OCI-LY1 (cell line): ENCODE results near the gene SENP5.
"Not testable (repeated sequence)": the region's sequence is repeated elsewhere in the genome, so short reads cannot be mapped to it uniquely, and the experiment has no call there.

Experiments used
- CTCF ChIP-seq: fragments of 200-600 bp; sonication (generic), shearing (Covaris generic); IDR thresholded peaks from 2 replicates; pipeline ENCODE4 v1.5.1; 2017; ENCODE audit warnings: mild to moderate bottlenecking, antibody characterized with exemption, low read length, moderate library complexity, mixed read lengths
- EZH2 ChIP-seq: fragments of 200-600 bp; sonication (generic), shearing (Covaris generic); IDR thresholded peaks from 2 replicates; pipeline ENCODE4 v1.8.0; 2017; ENCODE audit warnings: borderline replicate concordance, mixed run types, mild to moderate bottlenecking, antibody characterized with exemption, low read length, moderate library complexity, mixed read lengths

DNA sequence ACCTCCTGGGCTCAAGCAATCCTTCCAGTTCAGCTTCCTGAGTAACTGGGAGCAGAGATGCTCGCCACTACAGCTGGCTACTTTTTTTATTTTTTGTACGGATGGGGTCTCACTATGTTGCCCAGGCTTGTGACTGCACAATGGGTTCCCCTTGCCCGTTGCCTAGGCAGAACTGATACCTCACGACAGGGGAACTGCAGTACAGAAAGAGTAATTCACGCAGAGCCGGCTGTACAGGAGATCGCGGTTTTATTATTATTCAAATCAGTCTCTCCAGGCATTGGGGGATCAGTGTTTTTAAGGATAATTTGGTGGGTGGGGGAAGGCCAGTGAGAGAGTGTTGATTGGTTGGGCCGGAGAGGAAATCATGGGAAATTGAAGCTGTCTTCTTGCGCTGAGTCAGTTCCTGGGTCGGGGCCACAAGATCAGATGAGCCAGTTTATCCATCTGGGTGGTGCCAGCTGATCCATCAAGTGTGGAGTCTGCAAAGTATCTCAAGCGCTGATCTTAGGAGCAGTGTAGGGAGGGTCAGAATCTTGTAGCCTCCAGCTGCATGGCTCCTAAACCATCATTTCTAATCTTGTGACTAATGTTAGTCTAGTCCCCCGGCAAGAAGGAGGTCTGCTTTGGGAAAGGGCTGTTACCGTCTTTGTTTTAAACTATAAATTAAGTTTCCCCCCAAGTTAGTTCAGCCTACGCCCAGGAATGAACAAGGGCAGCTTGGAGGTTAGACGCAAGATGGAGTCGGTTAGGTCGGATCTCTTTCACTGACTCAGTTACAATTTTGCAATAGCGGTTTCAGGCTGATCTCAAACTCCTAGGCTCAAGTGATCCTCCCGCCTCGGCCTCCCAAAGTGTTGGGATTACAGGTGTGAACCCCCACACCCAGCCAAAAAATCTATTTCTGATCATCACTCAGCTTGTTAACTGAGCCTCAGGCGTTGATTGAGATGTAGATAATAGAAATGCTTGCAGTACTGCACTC, 23.2 kb upstream of the SENP5 start:
- not testable (repeated sequence) for TF ChIP-seq CTCF, EZH2
